A673 (cell line): ENCODE data around the gene NTRK3.

Experiments
- CTCF ChIP-seq: fragments of 300-800, 200-600 bp; sonication (generic); conservative IDR thresholded peaks from 2 replicates; pipeline ENCODE4 v1.5.1; 2017; ENCODE audit warnings: low read depth, mild to moderate bottlenecking, antibody characterized with exemption, low read length, moderate library complexity, mixed read lengths
- EZH2 ChIP-seq: fragments of 200-600 bp; sonication (generic); IDR thresholded peaks from 2 replicates; pipeline ENCODE4 v1.6.1; 2017; ENCODE audit warnings: borderline replicate concordance, low read depth, mild to moderate bottlenecking, mixed read lengths, antibody characterized with exemption, low read length; ENCODE audit not compliant: poor library complexity, severe bottlenecking

- no peak for TF ChIP-seq EZH2
- no peak for TF ChIP-seq CTCF
These were observed 223.8 kb downstream of the NTRK3 start for GRCh38 chr15:88032787-88033186.
